GM12891 (cell line): ENCODE measurements around the gene UGDH.

Source experiments
- PAX5 ChIP-seq: IDR thresholded peaks from 2 replicates; pipeline ENCODE4 v1.6.1; 2011; ENCODE audit warnings: low read length, moderate library complexity, mild to moderate bottlenecking; ENCODE audit not compliant: insufficient read depth, severe bottlenecking
- POLR2A ChIP-seq: IDR thresholded peaks from 2 replicates; pipeline ENCODE4 v1.6.1; 2011; ENCODE audit warnings: low read depth, low read length, control low read depth
- POLR2AphosphoS5 ChIP-seq: IDR thresholded peaks from 2 replicates; pipeline ENCODE4 v1.6.1; 2011; ENCODE audit warnings: low read depth, low read length, control low read depth
- POU2F2 ChIP-seq: IDR thresholded peaks from 2 replicates; pipeline ENCODE4 v1.6.1; 2011; ENCODE audit warnings: low read depth, mild to moderate bottlenecking, control low read depth, low read length, moderate library complexity
- SPI1 ChIP-seq: IDR thresholded peaks from 2 replicates; pipeline ENCODE4 v1.6.1; 2011; ENCODE audit warnings: low read depth, low read length, control low read depth
- TAF1 ChIP-seq: IDR thresholded peaks from 2 replicates; pipeline ENCODE4 v1.6.1; 2011; ENCODE audit warnings: low read depth, low read length, control low read depth

GRCh38 chr4:39530682-39531081 lies 3.4 kb upstream of the UGDH start:
- TF ChIP-seq POLR2AphosphoS5, result no peak
- no peak for TF ChIP-seq POLR2A
- no peak for TF ChIP-seq TAF1
- TF ChIP-seq PAX5, result no peak
- TF ChIP-seq SPI1, result no peak
- no peak for TF ChIP-seq POU2F2
